HepG2 (cell line): ENCODE measurements around the gene CCDC142.

Experiments used
- CEBPB ChIP-seq: IDR thresholded peaks from 2 replicates; pipeline ENCODE4 v1.6.1; 2011; ENCODE audit warnings: low read depth, low read length, improper control_type of control experiment, borderline replicate concordance
- CTCF ChIP-seq: sonication (generic); formaldehyde crosslinking; IDR thresholded peaks from 2 replicates; pipeline ENCODE4 v1.5.0; 2020; ENCODE audit warnings: mild to moderate bottlenecking, missing genetic modification reagents, moderate library complexity
- FOXO4 ChIP-seq: sonication (generic); formaldehyde crosslinking; conservative IDR thresholded peaks from 2 replicates; pipeline ENCODE4 v1.8.1; 2023; ENCODE audit warnings: missing genetic modification reagents
- MXI1 ChIP-seq: IDR thresholded peaks from 3 replicates; pipeline ENCODE4 v1.6.1; 2012; ENCODE audit warnings: low read depth, low read length, inconsistent platforms, borderline replicate concordance
- NAIF1 ChIP-seq: sonication (generic); formaldehyde crosslinking; IDR thresholded peaks from 2 replicates; pipeline ENCODE4 v1.5.0; 2020; ENCODE audit warnings: mild to moderate bottlenecking, missing genetic modification reagents, borderline replicate concordance
- NRL ChIP-seq: sonication (generic); formaldehyde crosslinking; IDR thresholded peaks from 2 replicates; pipeline ENCODE4 v1.5.0; 2020; ENCODE audit warnings: missing genetic modification reagents, mild to moderate bottlenecking, moderate library complexity, borderline replicate concordance
- POLR2A ChIP-seq, 2 experiments: IDR thresholded peaks; 2 replicates each; pipeline ENCODE4 v1.6.1; 2011; ENCODE audit warnings: low read depth in 2 of 2, low read length in 2 of 2, mild to moderate bottlenecking in 1 of 2, moderate library complexity in 1 of 2; ENCODE audit not compliant: insufficient read depth in 1 of 2
- ZBTB14 ChIP-seq: sonication (generic); formaldehyde crosslinking; IDR thresholded peaks from 2 replicates; pipeline ENCODE4 v1.4.0; 2020; ENCODE audit warnings: missing genetic modification reagents
- ZNF354B ChIP-seq: sonication (generic); formaldehyde crosslinking; IDR thresholded peaks from 2 replicates; pipeline ENCODE4 v1.8.0; 2022; ENCODE audit warnings: mild to moderate bottlenecking, missing genetic modification reagents

- TF ChIP-seq CEBPB = no peak
- TF ChIP-seq ZBTB14 (CRISPR knock-in tag) = no peak
- TF ChIP-seq NAIF1 (CRISPR knock-in tag) = no peak
- no peak for TF ChIP-seq CTCF (CRISPR knock-in tag)
- no peak for TF ChIP-seq POLR2A (IDR thresholded peaks at IDR 0.05; ENCODE audit: insufficient read depth in 1 of 2, low read depth in 2 of 2, low read length in 2 of 2)
- TF ChIP-seq FOXO4 (CRISPR knock-in tag) = no peak
- TF ChIP-seq ZNF354B (CRISPR knock-in tag) = no peak
- no peak for TF ChIP-seq MXI1
- no peak for TF ChIP-seq NRL (CRISPR knock-in tag)
These were observed 11.3 kb downstream of the CCDC142 start for GRCh38 chr2:74471332-74472065.
